NB4 (cell line): Measurements from ENCODE around the gene CRIP3.

Experiments used
- CTCF ChIP-seq: IDR thresholded peaks from one replicate; pipeline ENCODE4 v1.5.1; 2012; ENCODE audit warnings: low read depth, low read length
- POLR2A ChIP-seq: IDR thresholded peaks from 2 replicates; pipeline ENCODE4 v1.6.1; 2011; ENCODE audit warnings: mild to moderate bottlenecking; ENCODE audit not compliant: insufficient read length; ENCODE audit errors: extremely low read depth

DNA sequence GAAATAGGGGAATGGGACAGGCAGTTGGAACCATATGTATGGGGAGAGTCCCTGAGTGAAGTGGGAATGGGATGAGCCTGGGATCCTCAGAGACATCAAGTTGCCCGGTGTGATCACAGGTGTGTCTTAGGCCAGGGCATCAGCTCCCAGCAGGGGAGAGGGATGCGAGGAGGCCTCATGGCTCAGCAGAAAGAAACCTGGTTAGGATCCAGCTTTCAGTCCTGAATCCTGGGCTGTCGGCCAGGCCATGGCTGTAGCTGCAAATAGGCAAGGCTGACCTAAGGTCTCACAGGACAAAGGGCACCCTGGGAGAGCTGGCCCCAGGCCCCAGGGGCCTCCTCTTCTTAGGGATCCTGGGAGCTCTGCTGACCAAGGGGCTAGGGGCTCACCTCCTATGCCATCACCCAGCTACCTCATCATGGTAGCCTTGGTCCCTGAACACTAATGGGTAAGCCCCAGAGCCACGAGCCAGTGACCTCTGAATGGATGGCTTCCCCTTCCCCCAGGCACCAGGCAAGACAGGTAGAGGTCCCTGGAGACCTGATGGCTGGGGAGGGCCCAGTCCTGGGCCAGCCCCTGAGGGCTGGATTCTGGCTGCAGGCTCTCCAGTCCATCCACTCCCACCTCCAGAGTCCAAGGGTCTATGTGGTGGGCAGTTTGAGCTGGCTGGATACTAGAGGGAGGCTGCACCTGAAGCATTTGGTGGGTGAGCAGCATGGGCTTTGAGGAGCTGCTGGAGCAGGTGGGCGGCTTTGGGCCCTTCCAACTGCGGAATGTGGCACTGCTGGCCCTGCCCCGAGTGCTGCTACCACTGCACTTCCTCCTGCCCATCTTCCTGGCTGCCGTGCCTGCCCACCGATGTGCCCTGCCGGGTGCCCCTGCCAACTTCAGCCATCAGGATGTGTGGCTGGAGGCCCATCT lies 10.7 kb downstream of the CRIP3 start, which contains the start of gene SLC22A7:
- TF ChIP-seq POLR2A (no peak), CTCF (no peak)
